ENCODE data around the gene TARS1.
"Not testable (repeated sequence)": the region's sequence is repeated elsewhere in the genome, so short reads cannot be mapped to it uniquely, and the experiment has no call there.

The TARS1 gene

GRCh38 chr5:33489481-33490067 lies 48.8 kb downstream of the TARS1 start:
- no peak for DNase-seq

GRCh38 chr5:33490071-33490665 lies 49.4 kb downstream of the TARS1 start:
- no peak for DNase-seq

- no peak for DNase-seq
These were observed 51.2 kb downstream of the TARS1 start for GRCh38 chr5:33491941-33492340.

DNA sequence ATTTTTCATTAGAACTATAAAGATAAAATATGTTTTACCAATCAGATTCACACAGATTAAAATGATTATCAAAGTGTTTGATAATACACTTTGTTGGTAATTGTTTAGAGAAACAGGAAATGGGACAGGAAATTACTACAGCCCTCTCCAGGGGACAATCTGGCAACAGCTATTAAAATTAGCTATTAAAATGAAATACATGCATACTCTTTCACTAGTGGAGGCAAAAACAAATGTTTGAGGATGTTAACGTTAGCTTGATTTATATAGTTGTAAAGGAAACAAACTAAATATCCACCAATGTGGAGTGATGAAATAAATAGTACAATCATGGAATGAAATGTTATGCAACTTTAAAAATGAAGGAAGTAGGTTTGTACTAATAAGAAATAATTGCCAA lies 53.7 kb downstream of the TARS1 start:
- no peak for DNase-seq

DNA sequence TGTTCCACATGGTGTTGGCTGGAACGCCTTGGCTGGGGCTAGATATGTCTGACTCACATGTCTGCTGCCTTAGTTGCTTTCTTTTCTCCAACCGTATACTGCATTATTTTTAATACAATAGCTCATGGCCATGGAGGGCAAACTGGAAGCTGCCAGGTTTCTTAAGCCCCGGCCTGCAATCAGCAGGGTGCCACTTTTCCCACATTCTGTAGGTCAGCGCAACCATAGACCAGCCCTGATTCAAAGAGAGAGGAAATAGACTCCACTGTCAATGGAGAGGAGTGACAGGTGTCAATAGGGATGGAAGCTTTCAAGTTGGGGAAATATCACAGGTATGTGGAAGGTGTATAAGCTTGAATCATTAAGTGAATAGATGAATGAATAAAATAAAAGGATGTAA lies 60.5 kb downstream of the TARS1 start:
- no peak for DNase-seq

DNA sequence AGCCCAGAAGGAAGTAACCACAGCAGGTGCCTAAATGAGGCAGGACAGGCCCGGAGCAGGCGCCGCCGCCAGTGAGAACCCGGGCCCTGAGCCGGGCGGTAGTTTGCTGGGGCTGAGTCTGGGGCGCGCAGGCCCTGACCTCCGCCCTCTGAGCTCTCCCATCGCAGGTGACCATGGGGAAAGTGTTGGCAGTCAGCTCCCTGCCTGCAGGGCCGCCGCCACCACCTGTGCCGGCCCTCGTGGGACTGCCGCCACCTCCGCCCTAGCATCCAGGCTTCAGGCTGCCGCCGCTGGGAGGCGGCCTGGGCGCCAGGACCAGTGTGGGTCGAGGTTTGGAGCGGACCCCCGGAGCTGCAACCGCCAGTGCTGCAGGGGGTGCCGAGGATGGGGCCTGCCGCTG lies 61.1 kb downstream of the TARS1 start:
- no peak for DNase-seq

DNA sequence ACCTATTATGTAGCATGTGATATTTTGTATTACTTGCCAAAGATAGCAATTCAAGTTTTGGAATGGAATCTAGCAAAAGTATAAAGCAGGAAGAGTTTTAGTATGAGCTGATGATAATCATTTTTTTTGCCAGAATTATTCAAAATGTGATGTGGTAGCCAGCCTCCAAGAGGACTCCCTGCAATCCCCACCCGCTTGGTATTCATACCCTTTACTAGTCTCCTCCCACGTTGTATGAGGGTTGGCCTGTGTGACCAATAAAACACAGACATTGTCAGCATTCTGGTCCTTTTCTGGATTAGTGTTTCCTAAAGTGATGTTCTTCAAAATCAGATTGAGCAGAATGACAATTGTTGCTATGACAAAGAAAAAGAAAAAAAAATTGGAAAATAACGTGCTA lies 63.8 kb downstream of the TARS1 start:
- DNase-seq = no peak

- no peak for DNase-seq
These were observed 66.7 kb downstream of the TARS1 start for GRCh38 chr5:33507426-33507825.

- DNase-seq = no peak
These were observed 68.3 kb downstream of the TARS1 start for GRCh38 chr5:33509036-33509435.

DNA sequence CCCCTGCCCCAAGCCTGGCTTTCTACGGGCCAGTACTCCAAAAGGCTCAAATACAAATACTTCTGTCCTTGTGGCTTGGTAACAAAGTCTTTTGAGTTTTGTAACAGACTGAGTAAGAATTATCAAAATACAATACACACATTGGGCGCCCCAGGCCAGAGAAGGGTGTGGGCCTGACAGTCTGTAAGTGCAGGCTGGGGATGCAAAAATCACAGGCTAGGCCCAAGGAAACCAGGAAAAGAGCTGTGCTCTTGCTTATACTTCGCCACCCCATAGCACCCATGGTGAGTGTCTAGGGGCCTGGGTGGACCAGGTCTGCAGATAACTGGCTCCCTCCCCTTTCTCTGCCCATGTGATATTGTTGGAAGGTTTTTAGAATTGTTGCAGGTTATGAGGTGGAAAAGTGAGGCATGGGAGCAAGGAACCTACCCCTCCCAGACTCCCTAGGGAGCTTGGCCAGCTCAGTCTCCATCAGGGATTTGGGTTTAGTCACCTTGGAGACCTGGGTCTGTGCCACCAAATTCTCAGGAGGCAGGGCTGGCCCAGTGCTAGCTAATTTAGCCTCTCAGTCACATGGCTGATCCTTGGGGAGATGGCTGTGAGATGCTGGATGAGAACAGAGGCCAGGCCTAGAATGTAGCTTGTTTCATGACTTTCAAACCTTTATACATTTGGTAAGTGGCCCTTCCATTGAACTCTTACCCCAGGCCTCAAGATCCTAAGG lies 72.9 kb downstream of the TARS1 start:
- no peak for DNase-seq

DNA sequence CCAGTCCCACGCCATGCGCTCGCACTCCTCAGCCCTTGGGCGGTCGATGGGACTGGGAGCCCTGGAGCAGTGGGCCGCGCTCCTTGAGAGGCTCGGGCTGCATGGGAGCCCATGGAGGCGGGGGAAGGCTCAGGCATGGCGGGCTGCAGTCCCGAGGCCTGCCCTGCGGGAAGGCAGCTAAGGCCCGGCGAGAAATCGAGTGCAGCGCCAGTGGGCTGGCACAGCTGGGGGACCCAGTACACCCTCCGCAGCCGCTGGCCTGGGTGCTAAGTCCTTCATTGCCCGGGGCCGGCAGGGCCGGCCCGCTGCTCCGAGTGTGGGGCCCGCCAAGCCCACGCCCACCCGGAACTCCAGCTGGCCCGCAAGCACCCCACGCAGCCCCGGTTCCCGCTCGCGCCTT lies 74.6 kb downstream of the TARS1 start:
- DNase-seq = not testable (repeated sequence)

DNA sequence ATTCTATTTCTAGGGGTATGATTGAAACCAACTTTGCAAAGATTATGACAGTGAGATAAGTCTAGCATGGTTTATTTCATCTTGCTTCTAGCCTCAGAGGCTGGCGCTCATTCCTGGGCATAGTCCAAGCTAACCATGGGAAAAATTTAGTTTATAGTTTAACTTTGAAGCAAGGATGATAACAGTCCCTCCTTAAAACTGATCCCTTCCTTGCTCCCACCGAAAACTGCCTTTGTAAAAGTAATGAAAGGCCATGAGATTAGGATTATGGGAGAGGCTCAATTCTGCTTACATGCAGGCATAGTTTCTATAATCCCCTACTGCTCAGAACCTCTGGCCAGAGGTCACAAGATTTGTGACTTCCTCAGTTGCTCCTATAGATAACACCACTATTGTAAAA lies 75.7 kb downstream of the TARS1 start:
- no peak for DNase-seq

Measured in 8988T (cell line).